GM15510 (cell line): ENCODE measurements around the gene ACTRT2.

Experiments used
- POLR2A ChIP-seq: IDR thresholded peaks from 3 replicates; pipeline ENCODE4 v1.6.1; 2011; ENCODE audit warnings: borderline replicate concordance; ENCODE audit not compliant: insufficient read length; ENCODE audit errors: extremely low read depth

Gene ACTRT2

GRCh38 chr1:3056641-3057040 is 35.4 kb downstream of the ACTRT2 start:
- no peak for TF ChIP-seq POLR2A

GRCh38 chr1:3058263-3059030 is 37.2 kb downstream of the ACTRT2 start:
- TF ChIP-seq POLR2A: no peak

- TF ChIP-seq POLR2A: no peak
These were observed 38.9 kb downstream of the ACTRT2 start for GRCh38 chr1:3060127-3060526.

- no peak for TF ChIP-seq POLR2A
These were observed 39.6 kb downstream of the ACTRT2 start for GRCh38 chr1:3060601-3061551.

GRCh38 chr1:3061566-3061965 is 40.3 kb downstream of the ACTRT2 start:
- no peak for TF ChIP-seq POLR2A

- no peak for TF ChIP-seq POLR2A
These were observed 40.8 kb downstream of the ACTRT2 start for GRCh38 chr1:3061981-3062615.

GRCh38 chr1:3062616-3063378 is 41.5 kb downstream of the ACTRT2 start:
- TF ChIP-seq POLR2A: no peak

- no peak for TF ChIP-seq POLR2A
These were observed 42.4 kb downstream of the ACTRT2 start for GRCh38 chr1:3063379-3064295.

GRCh38 chr1:3064296-3064850 is 43.1 kb downstream of the ACTRT2 start:
- TF ChIP-seq POLR2A: no peak

- no peak for TF ChIP-seq POLR2A
These were observed 43.6 kb downstream of the ACTRT2 start for GRCh38 chr1:3064901-3065300.

- no peak for TF ChIP-seq POLR2A
These were observed 44.1 kb downstream of the ACTRT2 start for GRCh38 chr1:3065396-3065795.

GRCh38 chr1:3065797-3066196 is 44.5 kb downstream of the ACTRT2 start:
- no peak for TF ChIP-seq POLR2A

- TF ChIP-seq POLR2A: no peak
These were observed 45.0 kb downstream of the ACTRT2 start for GRCh38 chr1:3066250-3066711.
